ENCODE measurements around the gene ZNF710. TPM values are rescaled to one million over a fixed set of nuclear protein-coding genes. Genes with fewer than 3 reads are reported as not detected.

Gene ZNF710
- total and polyA plus RNA-seq, 2 of the 13 experiments (the other 11 are each of a cell fraction or from before 2014, with no cell fraction given), result 4.7 to 20.6 TPM

DNA sequence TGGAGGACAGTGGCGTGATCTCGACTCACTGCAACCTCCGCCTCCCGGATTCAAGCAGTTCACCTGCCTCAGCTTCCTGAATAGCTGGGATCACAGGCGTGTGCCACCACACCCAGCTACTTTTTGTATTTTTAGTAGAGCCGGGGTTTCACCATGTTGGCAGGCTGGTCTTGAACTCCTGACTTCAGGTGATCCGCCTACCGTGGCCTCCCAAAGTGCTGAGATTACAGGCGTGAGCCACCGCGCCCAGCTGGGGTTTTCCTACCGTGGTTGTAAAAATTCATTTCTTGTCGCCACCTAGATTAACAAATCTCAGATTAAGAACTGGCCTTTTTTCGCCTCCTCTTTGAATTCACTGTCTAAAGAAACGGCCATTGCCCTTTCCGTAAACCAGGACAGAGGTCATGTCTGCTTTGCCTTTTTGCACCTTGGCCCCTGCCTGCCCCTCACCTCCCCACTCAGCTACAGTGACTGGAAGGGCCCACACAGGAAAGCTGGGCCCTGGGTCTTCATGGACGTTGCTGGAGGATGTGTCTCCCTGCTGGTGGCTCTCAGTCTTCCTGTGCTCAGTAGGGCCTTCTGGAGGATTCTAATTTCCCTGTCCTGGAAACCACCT, 17.2 kb downstream of the ZNF710 start (continued):
- TF ChIP-seq, protein P1, sequence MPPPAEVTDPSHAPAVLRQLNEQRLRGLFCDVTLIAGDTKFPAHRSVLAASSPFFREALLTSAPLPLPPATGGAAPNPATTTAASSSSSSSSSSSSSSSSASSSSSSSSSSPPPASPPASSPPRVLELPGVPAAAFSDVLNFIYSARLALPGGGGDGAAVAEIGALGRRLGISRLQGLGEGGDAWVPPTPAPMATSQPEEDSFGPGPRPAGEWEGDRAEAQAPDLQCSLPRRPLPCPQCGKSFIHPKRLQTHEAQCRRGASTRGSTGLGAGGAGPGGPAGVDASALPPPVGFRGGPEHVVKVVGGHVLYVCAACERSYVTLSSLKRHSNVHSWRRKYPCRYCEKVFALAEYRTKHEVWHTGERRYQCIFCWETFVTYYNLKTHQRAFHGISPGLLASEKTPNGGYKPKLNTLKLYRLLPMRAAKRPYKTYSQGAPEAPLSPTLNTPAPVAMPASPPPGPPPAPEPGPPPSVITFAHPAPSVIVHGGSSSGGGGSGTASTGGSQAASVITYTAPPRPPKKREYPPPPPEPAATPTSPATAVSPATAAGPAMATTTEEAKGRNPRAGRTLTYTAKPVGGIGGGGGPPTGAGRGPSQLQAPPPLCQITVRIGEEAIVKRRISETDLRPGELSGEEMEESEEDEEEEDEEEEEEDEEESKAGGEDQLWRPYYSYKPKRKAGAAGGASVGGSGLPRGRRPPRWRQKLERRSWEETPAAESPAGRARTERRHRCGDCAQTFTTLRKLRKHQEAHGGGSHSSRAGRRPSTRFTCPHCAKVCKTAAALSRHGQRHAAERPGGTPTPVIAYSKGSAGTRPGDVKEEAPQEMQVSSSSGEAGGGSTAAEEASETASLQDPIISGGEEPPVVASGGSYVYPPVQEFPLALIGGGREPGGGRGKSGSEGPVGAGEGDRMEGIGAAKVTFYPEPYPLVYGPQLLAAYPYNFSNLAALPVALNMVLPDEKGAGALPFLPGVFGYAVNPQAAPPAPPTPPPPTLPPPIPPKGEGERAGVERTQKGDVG (CRISPR knock-in tag; IDR thresholded peaks at IDR 0.05; ENCODE audit: borderline replicate concordance), result 0 out of 2 replicates have a peak, but pooled peaks have one; percentile 29
- TF ChIP-seq HES4 (CRISPR knock-in tag; IDR thresholded peaks at IDR 0.05; ENCODE audit: borderline replicate concordance), result no peak
- TF ChIP-seq, protein P2, sequence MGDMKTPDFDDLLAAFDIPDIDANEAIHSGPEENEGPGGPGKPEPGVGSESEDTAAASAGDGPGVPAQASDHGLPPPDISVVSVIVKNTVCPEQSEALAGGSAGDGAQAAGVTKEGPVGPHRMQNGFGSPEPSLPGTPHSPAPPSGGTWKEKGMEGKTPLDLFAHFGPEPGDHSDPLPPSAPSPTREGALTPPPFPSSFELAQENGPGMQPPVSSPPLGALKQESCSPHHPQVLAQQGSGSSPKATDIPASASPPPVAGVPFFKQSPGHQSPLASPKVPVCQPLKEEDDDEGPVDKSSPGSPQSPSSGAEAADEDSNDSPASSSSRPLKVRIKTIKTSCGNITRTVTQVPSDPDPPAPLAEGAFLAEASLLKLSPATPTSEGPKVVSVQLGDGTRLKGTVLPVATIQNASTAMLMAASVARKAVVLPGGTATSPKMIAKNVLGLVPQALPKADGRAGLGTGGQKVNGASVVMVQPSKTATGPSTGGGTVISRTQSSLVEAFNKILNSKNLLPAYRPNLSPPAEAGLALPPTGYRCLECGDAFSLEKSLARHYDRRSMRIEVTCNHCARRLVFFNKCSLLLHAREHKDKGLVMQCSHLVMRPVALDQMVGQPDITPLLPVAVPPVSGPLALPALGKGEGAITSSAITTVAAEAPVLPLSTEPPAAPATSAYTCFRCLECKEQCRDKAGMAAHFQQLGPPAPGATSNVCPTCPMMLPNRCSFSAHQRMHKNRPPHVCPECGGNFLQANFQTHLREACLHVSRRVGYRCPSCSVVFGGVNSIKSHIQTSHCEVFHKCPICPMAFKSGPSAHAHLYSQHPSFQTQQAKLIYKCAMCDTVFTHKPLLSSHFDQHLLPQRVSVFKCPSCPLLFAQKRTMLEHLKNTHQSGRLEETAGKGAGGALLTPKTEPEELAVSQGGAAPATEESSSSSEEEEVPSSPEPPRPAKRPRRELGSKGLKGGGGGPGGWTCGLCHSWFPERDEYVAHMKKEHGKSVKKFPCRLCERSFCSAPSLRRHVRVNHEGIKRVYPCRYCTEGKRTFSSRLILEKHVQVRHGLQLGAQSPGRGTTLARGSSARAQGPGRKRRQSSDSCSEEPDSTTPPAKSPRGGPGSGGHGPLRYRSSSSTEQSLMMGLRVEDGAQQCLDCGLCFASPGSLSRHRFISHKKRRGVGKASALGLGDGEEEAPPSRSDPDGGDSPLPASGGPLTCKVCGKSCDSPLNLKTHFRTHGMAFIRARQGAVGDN (CRISPR knock-in tag; IDR thresholded peaks at IDR 0.05), result peak; percentile 52; the same call in 1 of the 2 replicates
- no peak for TF ChIP-seq JDP2 (CRISPR knock-in tag; IDR thresholded peaks at IDR 0.05; ENCODE audit: borderline replicate concordance)
- TF ChIP-seq, protein P3, sequence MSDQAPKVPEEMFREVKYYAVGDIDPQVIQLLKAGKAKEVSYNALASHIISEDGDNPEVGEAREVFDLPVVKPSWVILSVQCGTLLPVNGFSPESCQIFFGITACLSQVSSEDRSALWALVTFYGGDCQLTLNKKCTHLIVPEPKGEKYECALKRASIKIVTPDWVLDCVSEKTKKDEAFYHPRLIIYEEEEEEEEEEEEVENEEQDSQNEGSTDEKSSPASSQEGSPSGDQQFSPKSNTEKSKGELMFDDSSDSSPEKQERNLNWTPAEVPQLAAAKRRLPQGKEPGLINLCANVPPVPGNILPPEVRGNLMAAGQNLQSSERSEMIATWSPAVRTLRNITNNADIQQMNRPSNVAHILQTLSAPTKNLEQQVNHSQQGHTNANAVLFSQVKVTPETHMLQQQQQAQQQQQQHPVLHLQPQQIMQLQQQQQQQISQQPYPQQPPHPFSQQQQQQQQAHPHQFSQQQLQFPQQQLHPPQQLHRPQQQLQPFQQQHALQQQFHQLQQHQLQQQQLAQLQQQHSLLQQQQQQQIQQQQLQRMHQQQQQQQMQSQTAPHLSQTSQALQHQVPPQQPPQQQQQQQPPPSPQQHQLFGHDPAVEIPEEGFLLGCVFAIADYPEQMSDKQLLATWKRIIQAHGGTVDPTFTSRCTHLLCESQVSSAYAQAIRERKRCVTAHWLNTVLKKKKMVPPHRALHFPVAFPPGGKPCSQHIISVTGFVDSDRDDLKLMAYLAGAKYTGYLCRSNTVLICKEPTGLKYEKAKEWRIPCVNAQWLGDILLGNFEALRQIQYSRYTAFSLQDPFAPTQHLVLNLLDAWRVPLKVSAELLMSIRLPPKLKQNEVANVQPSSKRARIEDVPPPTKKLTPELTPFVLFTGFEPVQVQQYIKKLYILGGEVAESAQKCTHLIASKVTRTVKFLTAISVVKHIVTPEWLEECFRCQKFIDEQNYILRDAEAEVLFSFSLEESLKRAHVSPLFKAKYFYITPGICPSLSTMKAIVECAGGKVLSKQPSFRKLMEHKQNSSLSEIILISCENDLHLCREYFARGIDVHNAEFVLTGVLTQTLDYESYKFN (CRISPR knock-in tag; conservative IDR thresholded peaks at IDR 0.05), result peak; percentile 75
- peak; percentile 60 for TF ChIP-seq ZFX (CRISPR knock-in tag; IDR thresholded peaks at IDR 0.05; ENCODE audit: low read depth)
- TF ChIP-seq ZNF260 (CRISPR knock-in tag; IDR thresholded peaks at IDR 0.05; ENCODE audit: borderline replicate concordance, low read depth), result no peak
- TF ChIP-seq ZMYM4 (CRISPR knock-in tag; IDR thresholded peaks at IDR 0.05), result peak; percentile 87
- TF ChIP-seq TRIM24 (CRISPR knock-in tag; IDR thresholded peaks at IDR 0.05), result 0 out of 2 replicates have a peak, but pooled peaks have one; percentile 15
- TF ChIP-seq BCL6 (CRISPR knock-in tag; IDR thresholded peaks at IDR 0.05), result 0 out of 2 replicates have a peak, but pooled peaks have one; percentile 32
- peak; percentile 94 for TF ChIP-seq RXRB (CRISPR knock-in tag; IDR thresholded peaks at IDR 0.05; ENCODE audit: borderline replicate concordance)
- TF ChIP-seq, protein P4, sequence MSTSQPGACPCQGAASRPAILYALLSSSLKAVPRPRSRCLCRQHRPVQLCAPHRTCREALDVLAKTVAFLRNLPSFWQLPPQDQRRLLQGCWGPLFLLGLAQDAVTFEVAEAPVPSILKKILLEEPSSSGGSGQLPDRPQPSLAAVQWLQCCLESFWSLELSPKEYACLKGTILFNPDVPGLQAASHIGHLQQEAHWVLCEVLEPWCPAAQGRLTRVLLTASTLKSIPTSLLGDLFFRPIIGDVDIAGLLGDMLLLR (CRISPR knock-in tag; IDR thresholded peaks at IDR 0.05), result no peak
- TF ChIP-seq ESRRA (CRISPR knock-in tag; IDR thresholded peaks at IDR 0.05; ENCODE audit: low read depth), result peak; percentile 92
- peak; percentile 37; the same call in 1 of the 2 replicates for TF ChIP-seq NR2C2 (CRISPR knock-in tag; IDR thresholded peaks at IDR 0.05; ENCODE audit: borderline replicate concordance)
- 0 out of 2 replicates have a peak, but pooled peaks have one; percentile 24 for TF ChIP-seq TBX2 (CRISPR knock-in tag; IDR thresholded peaks at IDR 0.05; ENCODE audit: borderline replicate concordance)
- TF ChIP-seq NR2F6 (IDR thresholded peaks at IDR 0.05), result peak; percentile 62
- peak; percentile 64 for TF ChIP-seq NR2F6 (CRISPR knock-in tag; IDR thresholded peaks at IDR 0.05)
- no peak for TF ChIP-seq PLRG1 (conservative IDR thresholded peaks at IDR 0.05)

All from HepG2 (cell line).